ENCODE results near the gene SPTLC2. TPM values are rescaled to one million over a fixed set of nuclear protein-coding genes. Genes with fewer than 3 reads are reported as not detected.

SPTLC2 gene
- total and polyA plus RNA-seq, 2 of the 8 experiments (the other 6 are each of a cell fraction or from before 2014, with no cell fraction given) = 8.9 to 35.1 TPM

GRCh38 chr14:77605392-77605972 is 11.0 kb downstream of the SPTLC2 start:
- H3K4me1 ChIP-seq (replicated peaks in 1 of 4; ENCODE audit: control insufficient read depth in 3 of 4, insufficient read depth in 4 of 4, low read length in 3 of 4) = no peaks in the 10 kb centered on the region; a peak in 1 of 7 replicates
- no peak overlapping the region for H3K4me2 ChIP-seq (ENCODE audit: insufficient read depth in 1 of 2, low read depth in 2 of 2, low read length in 2 of 2)
- no peak overlapping the region for H2BK5ac ChIP-seq (ENCODE audit: low read depth, low read length)
- H3K14ac ChIP-seq (ENCODE audit: insufficient read length) = no peak overlapping the region
- H3K9me3 ChIP-seq (ENCODE audit: insufficient read depth in 2 of 2, low read depth in 1 of 2, low read length in 1 of 2) = peaks cover 6 to 17% of the 10 kb centered on the region in 2 experiments; a peak in 2 of 4 replicates
- H2AFZ ChIP-seq (ENCODE audit: low read length) = no peak overlapping the region
- peaks cover 0 to 9% (median 4%) of the 10 kb centered on the region in 4 experiments; a peak in 2 of 8 replicates for H3K36me3 ChIP-seq (ENCODE audit: control insufficient read depth in 2 of 4, insufficient read depth in 4 of 4, low read length in 3 of 4)
- H2BK15ac ChIP-seq (ENCODE audit: low read length) = no peak overlapping the region
- H3K4me3 ChIP-seq (ENCODE audit: extremely low read depth in 1 of 4, insufficient read depth in 2 of 4, low read depth in 3 of 4, low read length in 4 of 4) = no peak overlapping the region
- H3K79me2 ChIP-seq (ENCODE audit: control insufficient read depth in 1 of 2, insufficient read depth in 2 of 2, low read length in 2 of 2) = peaks cover 3 to 78% of the 10 kb centered on the region in 2 experiments; a peak in 3 of 4 replicates
- no peak overlapping the region for H4K5ac ChIP-seq (ENCODE audit: insufficient read length, low read depth, low read length)
- H3K4ac ChIP-seq (replicated peaks; ENCODE audit: insufficient read length, low read depth, low read length) = no peak overlapping the region
- peaks cover under 1% of the 10 kb centered on the region in 2 experiments for H4K20me1 ChIP-seq (replicated peaks in 1 of 2; ENCODE audit: control insufficient read depth in 1 of 2, insufficient read depth in 2 of 2, low read length in 2 of 2)
- no peak overlapping the region for H3K27ac ChIP-seq (ENCODE audit: low read depth, low read length)
- H4K8ac ChIP-seq (ENCODE audit: extremely low read depth, insufficient read depth, low read length) = no peak overlapping the region
- no peak overlapping the region for H3K9ac ChIP-seq (replicated peaks in 1 of 4; ENCODE audit: extremely low read depth in 1 of 4, low read depth in 3 of 4, low read length in 3 of 4)
- H3K23ac ChIP-seq (ENCODE audit: insufficient read length) = no peak overlapping the region
- TF ChIP-seq RFX5 (IDR thresholded peaks at IDR 0.05; ENCODE audit: borderline replicate concordance, low read depth, low read length) (no peak), JUND (IDR thresholded peaks at IDR 0.05; ENCODE audit: low read length) (no peak), CEBPB (IDR thresholded peaks at IDR 0.05; ENCODE audit: low read depth, low read length) (no peak), MAFK (IDR thresholded peaks at IDR 0.05; ENCODE audit: low read depth, low read length) (no peak), BRCA1 (IDR thresholded peaks at IDR 0.05; ENCODE audit: low read depth, low read length) (no peak), CBX8 (IDR thresholded peaks at IDR 0.05; ENCODE audit: borderline replicate concordance, low read depth, low read length) (no peak), CREB1 (IDR thresholded peaks at IDR 0.05) (no peak), SIN3A (conservative IDR thresholded peaks at IDR 0.05 in 1 of 2, IDR thresholded peaks at IDR 0.05 in 1 of 2; ENCODE audit: low read depth in 1 of 2, low read length in 2 of 2) (no peak), BCL11A (IDR thresholded peaks at IDR 0.05; ENCODE audit: low read depth in 2 of 2, low read length in 2 of 2) (no peak), HDAC2 (IDR thresholded peaks at IDR 0.05; ENCODE audit: borderline replicate concordance in 1 of 2, low read depth in 2 of 2, low read length in 2 of 2) (no peak)
- no peak overlapping the region for H2BK12ac ChIP-seq (ENCODE audit: low read depth, low read length)
- no peaks in the 10 kb centered on the region for H3K23me2 ChIP-seq (ENCODE audit: low read depth, low read length)
- ChIA-PET CTCF (ENCODE audit: partially characterized antibody) (interaction anchor here (0.9 to 1.0 kb wide), 2 partner anchors 8 to 40 kb away, joined by 3 read pairs; no protein-coding TSS in a partner anchor), POLR2A (ENCODE audit: partially characterized antibody) (interaction anchor here (0.7 kb wide), 1 partner anchor 64 kb away, joined by 3 read pairs; no protein-coding TSS in a partner anchor)
- H3K18ac ChIP-seq (ENCODE audit: extremely low read depth, low read length) = no peak overlapping the region
- FAIRE-seq (no peak), DNase-seq (ENCODE audit: low read depth in 1 of 2, low spot score in 2 of 2) (no peak)
- WGBS, 2 experiments (ENCODE audit: extremely low coverage in 1 of 2, insufficient coverage in 1 of 2, insufficient read length in 1 of 2, insufficient replicate concordance in 2 of 2, low coverage in 1 of 2, low lambda C conversion rate in 2 of 2, missing lambda C conversion rate in 1 of 2) = 92% methylated on average over 3 of the region's 3 CpGs; no CpG with 5 or more reads in 1 of the 2 experiments
- no peak overlapping the region for H3K56ac ChIP-seq (replicated peaks; ENCODE audit: insufficient read length, low read depth, low read length)
- no peak overlapping the region for H2AK5ac ChIP-seq (ENCODE audit: low read depth, low read length)
- no peak overlapping the region for H4K91ac ChIP-seq (replicated peaks; ENCODE audit: insufficient read length, low read length)
- no peak overlapping the region for H2BK20ac ChIP-seq (ENCODE audit: low read length)
- H3K27me3 ChIP-seq (replicated peaks in 1 of 4; ENCODE audit: control insufficient read depth in 3 of 4, extremely low read depth in 1 of 4, insufficient read depth in 3 of 4, low read length in 3 of 4) = no peaks in the 10 kb centered on the region
- peaks cover 7% of the 10 kb centered on the region; the same call in 1 of the 2 replicates for H3K79me1 ChIP-seq (ENCODE audit: low read depth, low read length)
- no peak overlapping the region for H2BK120ac ChIP-seq (replicated peaks; ENCODE audit: low read depth, low read length)
